GM12891 (cell line): Measurements from ENCODE around the gene ZSWIM7.

Experiments
- DNase-seq: peaks from one replicate; pipeline ENCODE4 v3.0.0; 2011; ENCODE audit warnings: low spot score; ENCODE audit not compliant: insufficient read length
- FAIRE-seq: peaks from 2 replicates; lab custom pipeline; 2011; peaks lifted over from hg19 to GRCh38; lab: Jason Lieb, UNC
- PAX5 ChIP-seq: IDR thresholded peaks from 2 replicates; pipeline ENCODE4 v1.6.1; 2011; ENCODE audit warnings: low read length, moderate library complexity, mild to moderate bottlenecking; ENCODE audit not compliant: insufficient read depth, severe bottlenecking
- POLR2A ChIP-seq: IDR thresholded peaks from 2 replicates; pipeline ENCODE4 v1.6.1; 2011; ENCODE audit warnings: low read depth, low read length, control low read depth
- POLR2AphosphoS5 ChIP-seq: IDR thresholded peaks from 2 replicates; pipeline ENCODE4 v1.6.1; 2011; ENCODE audit warnings: low read depth, low read length, control low read depth
- POU2F2 ChIP-seq: IDR thresholded peaks from 2 replicates; pipeline ENCODE4 v1.6.1; 2011; ENCODE audit warnings: low read depth, mild to moderate bottlenecking, control low read depth, low read length, moderate library complexity
- SPI1 ChIP-seq: IDR thresholded peaks from 2 replicates; pipeline ENCODE4 v1.6.1; 2011; ENCODE audit warnings: low read depth, low read length, control low read depth
- TAF1 ChIP-seq: IDR thresholded peaks from 2 replicates; pipeline ENCODE4 v1.6.1; 2011; ENCODE audit warnings: low read depth, low read length, control low read depth

Gene ZSWIM7

DNA sequence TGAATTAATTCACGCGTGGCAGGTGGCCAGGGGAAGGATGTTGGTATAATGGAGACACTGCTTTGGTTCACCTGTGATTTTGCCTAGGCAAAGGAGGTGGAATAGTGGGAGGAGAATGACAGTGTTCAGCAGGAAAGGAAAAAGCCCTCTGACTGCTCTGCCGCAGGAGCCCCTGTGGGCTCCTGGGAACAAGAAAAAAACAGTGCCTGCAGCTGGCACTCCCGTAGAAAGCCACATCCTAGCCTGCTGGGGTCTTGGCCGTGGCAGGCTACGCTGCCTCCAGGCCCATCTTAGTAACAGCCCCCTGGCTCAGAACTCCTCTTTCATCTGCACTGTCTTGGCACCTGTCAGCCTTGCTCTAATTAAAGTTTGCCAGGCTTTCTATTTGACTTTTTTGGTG lies 34.0 kb downstream of the ZSWIM7 start:
- TF ChIP-seq SPI1: no peak
- no peak for TF ChIP-seq TAF1
- TF ChIP-seq PAX5: no peak
- no peak for TF ChIP-seq POU2F2
- DNase-seq: no peak

DNA sequence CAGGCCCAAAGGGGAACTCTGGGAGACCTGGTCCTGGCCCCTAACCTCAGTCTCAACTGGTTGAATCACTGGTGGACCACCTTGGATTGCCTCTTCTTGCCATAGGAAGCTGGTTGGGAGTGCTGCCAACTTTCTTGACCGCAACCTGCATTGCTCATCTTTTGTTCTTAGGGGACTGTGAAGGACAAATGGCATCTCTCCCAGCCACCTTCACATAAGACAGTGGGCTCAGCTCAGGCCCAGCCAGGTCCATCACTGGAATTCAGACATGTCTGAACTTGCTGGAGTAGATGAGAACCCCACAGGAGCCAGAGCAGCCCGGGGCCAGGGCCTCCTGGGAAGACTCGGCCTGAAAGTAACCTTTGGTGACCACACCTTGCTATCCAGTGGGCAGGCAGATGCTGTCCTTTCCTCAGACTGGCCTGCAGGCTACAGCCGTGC lies 35.8 kb downstream of the ZSWIM7 start:
- no peak for FAIRE-seq
- no peak for DNase-seq
- TF ChIP-seq POLR2A (no peak), POLR2AphosphoS5 (no peak), TAF1 (no peak), SPI1 (no peak), PAX5 (no peak), POU2F2 (no peak)

More for the DNA sequence above, 34.0 kb downstream of the ZSWIM7 start:
- no peak for FAIRE-seq

DNA sequence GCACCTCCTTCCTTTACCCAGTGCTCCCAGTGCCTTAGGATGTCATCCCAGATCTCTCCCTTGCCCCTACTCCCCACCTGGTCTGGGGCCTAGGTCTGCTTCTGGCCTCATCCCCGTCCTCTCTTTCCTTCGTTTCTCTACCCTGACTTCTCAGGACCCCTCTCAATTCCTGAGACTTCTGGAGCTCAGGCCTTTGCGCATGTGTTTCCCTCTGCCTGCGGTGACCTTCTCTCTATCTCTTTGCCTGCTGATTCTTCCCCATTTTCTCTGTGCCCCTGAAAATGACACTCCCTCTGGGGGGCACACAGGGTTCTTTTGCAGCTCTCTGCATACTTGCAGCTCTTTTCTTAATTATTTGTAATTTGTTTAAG lies 41.0 kb downstream of the ZSWIM7 start:
- no peak for DNase-seq
- TF ChIP-seq TAF1: no peak
- no peak for TF ChIP-seq POLR2AphosphoS5
- TF ChIP-seq POU2F2: no peak
- no peak for TF ChIP-seq POLR2A
- TF ChIP-seq SPI1: no peak
- no peak for TF ChIP-seq PAX5
- FAIRE-seq: no peak

- no peak for DNase-seq
- FAIRE-seq: no peak
- TF ChIP-seq POLR2A: no peak
These were observed 41.7 kb downstream of the ZSWIM7 start for GRCh38 chr17:15957608-15958307.

GRCh38 chr17:15957206-15957605 lies 42.3 kb downstream of the ZSWIM7 start:
- no peak for DNase-seq
- no peak for TF ChIP-seq POLR2AphosphoS5
- TF ChIP-seq TAF1: no peak
- no peak for TF ChIP-seq PAX5
- TF ChIP-seq SPI1: no peak
- no peak for TF ChIP-seq POLR2A
- no peak for TF ChIP-seq POU2F2
- no peak for FAIRE-seq

DNA sequence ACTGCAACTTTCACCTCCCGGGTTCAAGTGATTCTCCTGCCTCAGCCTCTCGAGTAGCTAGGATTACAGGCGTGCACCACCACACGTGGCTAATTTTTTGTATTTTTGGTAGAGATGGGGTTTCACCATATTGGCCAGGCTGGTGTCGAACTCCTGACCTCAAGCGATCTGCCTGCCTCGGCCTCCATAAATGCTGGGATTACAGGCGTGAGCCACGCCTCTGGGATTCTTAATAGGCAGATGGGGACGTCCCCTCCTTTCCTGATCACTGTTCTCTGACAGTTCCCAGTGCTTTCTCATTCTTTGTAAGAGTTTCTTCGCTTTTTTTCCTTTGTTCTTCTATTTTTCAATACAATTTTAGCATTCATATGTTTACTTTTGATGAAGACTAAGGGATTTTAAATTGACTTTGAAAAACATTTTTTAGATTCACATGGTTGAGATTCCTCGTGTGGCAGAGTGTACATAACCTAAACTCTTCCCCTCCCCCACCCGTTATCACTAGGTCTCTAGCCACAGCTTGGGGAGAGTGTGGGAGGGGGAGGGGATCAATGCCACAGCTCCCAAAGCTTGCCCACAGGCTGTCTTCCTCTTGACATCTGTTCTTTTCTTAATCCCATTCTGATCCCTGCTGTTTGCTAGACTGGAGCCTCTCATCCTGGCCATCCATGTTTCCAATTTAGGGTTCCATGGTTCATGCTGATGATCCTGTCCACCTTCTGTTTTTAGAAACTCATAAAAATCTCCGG lies 43.5 kb downstream of the ZSWIM7 start:
- DNase-seq (no peak), FAIRE-seq (no peak)

GRCh38 chr17:15954222-15954621 lies 45.3 kb downstream of the ZSWIM7 start:
- FAIRE-seq (no peak), DNase-seq (no peak)
- no peak for TF ChIP-seq TAF1
- TF ChIP-seq POU2F2: no peak
- no peak for TF ChIP-seq SPI1
- no peak for TF ChIP-seq POLR2AphosphoS5
- no peak for TF ChIP-seq PAX5
- no peak for TF ChIP-seq POLR2A

More for the DNA sequence above, 43.5 kb downstream of the ZSWIM7 start:
- TF ChIP-seq POLR2A (no peak), SPI1 (no peak), POU2F2 (no peak), POLR2AphosphoS5 (no peak), TAF1 (no peak), PAX5 (no peak)

DNA sequence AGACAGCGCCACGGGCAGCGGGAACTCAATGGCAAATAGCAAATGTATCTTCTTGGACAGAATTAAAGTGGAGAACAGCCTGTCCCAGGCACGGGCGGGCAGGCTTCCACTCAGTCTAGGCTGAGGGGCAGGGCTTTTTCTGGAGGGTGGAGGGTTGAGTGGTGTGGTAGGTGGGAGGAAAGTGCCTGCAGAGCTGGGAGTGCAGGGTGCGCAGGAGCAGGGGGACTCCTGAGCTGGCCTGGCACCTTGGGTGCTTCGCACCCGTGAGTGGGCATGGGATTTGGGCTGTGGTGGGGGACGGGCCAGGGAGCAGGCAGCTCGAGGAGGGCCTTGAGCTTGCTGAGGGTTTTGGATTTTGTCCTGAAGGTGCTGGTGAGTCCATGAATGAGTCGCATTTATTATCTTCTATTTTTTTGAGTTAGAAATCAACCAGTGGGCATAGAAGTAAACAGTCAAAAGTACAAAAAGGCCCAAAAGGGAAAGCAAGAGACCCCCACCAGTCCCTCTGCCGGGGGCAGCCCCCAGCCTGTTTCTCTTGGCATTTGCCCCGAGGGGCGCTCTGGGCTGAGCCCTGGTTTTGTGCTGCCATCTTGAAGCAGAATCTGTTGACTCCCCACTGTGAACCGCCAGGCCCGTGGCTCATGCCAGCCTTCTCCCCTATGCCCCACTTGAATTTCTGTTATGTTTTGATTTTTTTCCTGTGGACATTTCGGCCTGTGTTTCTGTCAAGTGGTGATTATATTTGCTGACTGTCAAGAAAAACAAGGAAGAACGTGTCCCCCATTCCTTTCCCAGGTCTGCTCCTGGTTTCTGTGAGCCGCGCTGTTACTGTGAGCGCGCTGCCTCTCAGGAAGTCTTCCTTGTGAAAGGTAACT lies 46.4 kb downstream of the ZSWIM7 start:
- no peak for FAIRE-seq
- no peak for TF ChIP-seq POLR2AphosphoS5
- TF ChIP-seq SPI1: no peak
- no peak for TF ChIP-seq PAX5
- TF ChIP-seq POU2F2: no peak
- TF ChIP-seq POLR2A: no peak
- TF ChIP-seq TAF1: no peak

DNA sequence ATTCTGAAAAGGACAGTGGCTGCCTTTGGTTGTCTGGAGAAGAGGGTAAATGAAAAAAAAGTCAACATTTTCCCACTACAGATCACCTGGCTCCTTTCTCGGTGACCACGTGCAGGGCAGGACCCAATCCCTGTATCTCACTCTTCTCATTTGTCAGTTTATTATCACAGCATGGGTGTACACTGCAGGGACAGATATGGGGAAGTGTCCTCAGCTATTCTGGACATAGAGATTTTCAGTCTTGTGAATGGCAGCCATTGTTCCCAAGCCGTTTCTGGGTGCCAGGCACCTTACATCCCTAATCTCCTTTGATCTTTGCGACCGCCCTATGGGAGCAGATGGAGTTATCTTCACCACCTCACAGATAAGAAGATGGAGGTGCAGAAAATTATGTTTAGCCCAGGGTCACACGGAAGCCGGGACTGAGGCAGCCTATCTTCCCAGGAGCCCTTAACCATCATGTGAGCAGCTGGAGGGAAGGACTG lies 47.4 kb downstream of the ZSWIM7 start:
- TF ChIP-seq POLR2A (no peak), PAX5 (no peak), POU2F2 (no peak), SPI1 (no peak), TAF1 (no peak), POLR2AphosphoS5 (no peak)
- no peak for FAIRE-seq

More for the DNA sequence above, 46.4 kb downstream of the ZSWIM7 start:
- no peak for DNase-seq

More for the DNA sequence above, 47.4 kb downstream of the ZSWIM7 start:
- no peak for DNase-seq
